Heart left ventricle (tissue), 16 donors: ENCODE measurements around the gene GATAD2A. TPM values are rescaled to one million over a fixed set of nuclear protein-coding genes. Genes with fewer than 3 reads are reported as not detected.

Source experiments
- ATAC-seq, 4 donors: fragments of 200-7000 bp; cut with Tn5 transposase; one replicate each; pipeline ENCODE4 v1.9.1; 2020 to 2022; ENCODE audit warnings: moderate library complexity in 4 of 4, mild to moderate bottlenecking in 3 of 4, moderate number of reproducible peaks in 1 of 4
- DNase-seq, 5 donors: peaks; one replicate each; pipeline ENCODE4 v3.0.0-alpha.2; 2020
- H3K27ac ChIP-seq, 12 donors: fragments of 200-600 bp; sonication (generic) in 4 of 12; one replicate each; pipeline versions ENCODE4 v1.5.0 to v1.8.0; 2016 to 2022; ENCODE audit warnings: mild to moderate bottlenecking in 2 of 12
- H3K27me3 ChIP-seq, 9 donors: fragments of 200-600 bp; sonication (generic) in 2 of 9; one replicate each; pipeline versions ENCODE4 v1.5.1 to v1.8.0; 2016 to 2022; ENCODE audit warnings: mild to moderate bottlenecking in 3 of 9
- H3K36me3 ChIP-seq, 9 donors: fragments of 200-600 bp; sonication (generic) in 2 of 9; one replicate each; pipeline versions ENCODE4 v1.5.0 to v1.8.0; 2018 to 2022; ENCODE audit warnings: mild to moderate bottlenecking in 2 of 9
- H3K4me1 ChIP-seq, 12 donors: fragments of 200-600 bp; sonication (generic) in 4 of 12; one replicate each; pipeline versions ENCODE4 v1.5.0 to v1.8.0; 2016 to 2022; ENCODE audit warnings: mild to moderate bottlenecking in 3 of 12
- H3K4me3 ChIP-seq, 12 donors: fragments of 200-600 bp; sonication (generic) in 4 of 12; one replicate each; pipeline versions ENCODE4 v1.5.0 to v1.8.0; 2017 to 2022; ENCODE audit warnings: mild to moderate bottlenecking in 9 of 12, moderate library complexity in 4 of 12
- H3K9me3 ChIP-seq, 12 donors: fragments of 200-600 bp; sonication (generic) in 4 of 12; one replicate each; pipeline versions ENCODE4 v1.5.0 to v1.8.0; 2016 to 2022; ENCODE audit warnings: mild to moderate bottlenecking in 1 of 12
- POLR2A ChIP-seq, 2 donors: fragments of 450-650 bp; IDR thresholded peaks; one replicate each; pipeline ENCODE4 v1.6.1; 2017; ENCODE audit warnings: antibody characterized with exemption in 2 of 2, mild to moderate bottlenecking in 2 of 2, moderate library complexity in 2 of 2
- WGBS, 4 donors: extraction: QIAGEN DNeasy Blood & Tissue Kit in 2 of 4; methylation state at CpG; one replicate each; pipeline versions ENCODE4 v1.1.5 to v1.1.7; 2013 to 2018; 5-methylcytosine and 5-hydroxymethylcytosine counted together
- intact Hi-C, 10 donors: fragments of 100-400 bp; cut with DNase I; formaldehyde crosslinking; loops; one replicate each; pipeline versions ENCODE4 v1.11.1 to v1.14.2; 2022
- polyA plus RNA-seq, 2 donors: library from polyadenylated mRNA; stranded (reverse); fragments of 200-250 nt; gene quantifications; one replicate each; pipeline ENCODE4 v1.2.3, GENCODE V29; 2013
- total RNA-seq, 9 donors: library from RNA; depleted of rRNA in 2 of 9; stranded (reverse); fragments of >200 nt in 2 of 9; fragmentation: NEBNext Ultra II Directional in 3 of 9; extraction: Animal tissue kit (Norgen Biotek cat#: 25700) in 3 of 9; gene quantifications; one replicate each; pipeline versions ENCODE4 v1.1.0 to v1.2.4, GENCODE V29; 2016 to 2023
- TF ChIP-seq, protein P1 (sequence below), 12 donors: fragments of 200-600 bp; sonication (generic) in 4 of 12; IDR thresholded peaks; one replicate each; pipeline versions ENCODE4 v1.5.0 to v1.8.0; 2018 to 2022; ENCODE audit warnings: antibody characterized with exemption in 12 of 12, mild to moderate bottlenecking in 5 of 12
- donor health status: ischemic (EF 13 %, LVEDD 7.1; RV severe dilation, severe dysfunction).
- donor health status: healthy with polysubstance abuse.
- donor health status: DM: no; HTN: yes; CAD: no.
- donor health status: DM: no; HTN: no; CAD: no.
- donor health status: ischemic (EF 25% LVEDD 6.9; RV normal size, moderate dysfunction).
- donor health status: ischemic (EF 25% LVEDD 5.7; RV mildly dilated, moderate dysfunction).
- donor health status: healthy.
- donor health status: DM: yes; HTN: yes; CAD: no.
- donor health status: ischemic (EF 35%, LVEDD 5.7; RV mildly dilated, moderate dysfunction).
- donor health status: nonischemic (EF 11% LVEDD 7.7; RV severe dilation, severe dysfunction).
- donor health status: DM: yes; HTN: yes; CAD: no.
- donor health status: PGD.
- donor health status: ischemic (EF 29% LVEDD 5.4; RV normal size, mild dysfunction).
- donor health status: nonischemic (EF 23%, LVEDD 6.1; RV moderate dilation, normal function).

Gene GATAD2A
- total and polyA plus RNA-seq, 11 donors = 7.5 to 49.5 (median 30.5) TPM

DNA sequence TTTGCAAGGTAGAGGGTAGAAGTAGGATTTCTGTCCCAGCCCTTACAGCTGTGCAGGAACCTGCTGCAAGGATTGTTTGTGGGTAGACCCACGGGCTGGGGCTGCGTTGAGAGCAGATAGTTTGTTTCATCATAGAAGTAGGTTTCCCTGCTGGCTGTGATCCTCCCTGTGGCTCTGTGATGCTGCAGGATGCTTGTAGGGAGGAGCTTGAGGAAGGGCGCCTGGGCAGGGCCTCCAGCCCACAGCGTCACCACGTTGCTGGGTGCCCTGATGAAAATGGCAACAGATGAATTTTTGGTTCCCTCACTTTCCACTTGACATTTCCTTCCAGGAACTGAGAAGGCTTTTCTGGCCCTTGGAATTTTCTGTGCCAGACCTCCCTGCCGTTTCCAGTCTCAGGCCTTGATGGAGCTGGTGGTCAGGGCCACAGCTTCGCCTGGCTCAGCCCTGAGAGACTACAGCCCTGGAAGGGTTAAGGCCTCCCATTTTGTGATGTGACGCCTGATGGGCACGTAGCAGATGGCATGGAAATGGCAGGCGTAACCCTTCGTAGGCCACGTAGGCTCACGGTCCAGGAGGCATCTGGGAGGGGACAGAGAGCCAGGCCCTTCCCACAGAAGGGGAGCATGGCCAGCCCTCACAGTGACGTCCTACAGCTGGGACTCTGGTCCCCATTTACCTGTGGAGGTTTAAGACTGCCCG, 42.2 kb downstream of the GATAD2A start:
- H3K4me1 ChIP-seq = peaks cover 0 to 86% (median 48%) of the 10 kb centered on the region in 12 donors
- H3K27ac ChIP-seq = peak overlapping the region in 2 of 12 donors; percentile 15 to 19
- intact Hi-C loops = loop anchor here in 1 of 10 donors (5.0 kb wide), 1 partner anchor 40 kb away; the partner anchor contains the start of gene GATAD2A
- TF ChIP-seq, protein P1, sequence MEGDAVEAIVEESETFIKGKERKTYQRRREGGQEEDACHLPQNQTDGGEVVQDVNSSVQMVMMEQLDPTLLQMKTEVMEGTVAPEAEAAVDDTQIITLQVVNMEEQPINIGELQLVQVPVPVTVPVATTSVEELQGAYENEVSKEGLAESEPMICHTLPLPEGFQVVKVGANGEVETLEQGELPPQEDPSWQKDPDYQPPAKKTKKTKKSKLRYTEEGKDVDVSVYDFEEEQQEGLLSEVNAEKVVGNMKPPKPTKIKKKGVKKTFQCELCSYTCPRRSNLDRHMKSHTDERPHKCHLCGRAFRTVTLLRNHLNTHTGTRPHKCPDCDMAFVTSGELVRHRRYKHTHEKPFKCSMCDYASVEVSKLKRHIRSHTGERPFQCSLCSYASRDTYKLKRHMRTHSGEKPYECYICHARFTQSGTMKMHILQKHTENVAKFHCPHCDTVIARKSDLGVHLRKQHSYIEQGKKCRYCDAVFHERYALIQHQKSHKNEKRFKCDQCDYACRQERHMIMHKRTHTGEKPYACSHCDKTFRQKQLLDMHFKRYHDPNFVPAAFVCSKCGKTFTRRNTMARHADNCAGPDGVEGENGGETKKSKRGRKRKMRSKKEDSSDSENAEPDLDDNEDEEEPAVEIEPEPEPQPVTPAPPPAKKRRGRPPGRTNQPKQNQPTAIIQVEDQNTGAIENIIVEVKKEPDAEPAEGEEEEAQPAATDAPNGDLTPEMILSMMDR (IDR thresholded peaks at IDR 0.05) = no peak
- no peak for TF ChIP-seq POLR2A (IDR thresholded peaks at IDR 0.05)
- H3K4me3 ChIP-seq = no peak overlapping the region
- ATAC-seq (no peak), DNase-seq (no peak)
- WGBS, 4 donors = 57 to 69% (median 67%) methylated on average over 13 to 15 of the region's 15 CpGs
- no peaks in the 10 kb centered on the region for H3K9me3 ChIP-seq
- H3K36me3 ChIP-seq = no peaks in the 10 kb centered on the region
- no peaks in the 10 kb centered on the region for H3K27me3 ChIP-seq

DNA sequence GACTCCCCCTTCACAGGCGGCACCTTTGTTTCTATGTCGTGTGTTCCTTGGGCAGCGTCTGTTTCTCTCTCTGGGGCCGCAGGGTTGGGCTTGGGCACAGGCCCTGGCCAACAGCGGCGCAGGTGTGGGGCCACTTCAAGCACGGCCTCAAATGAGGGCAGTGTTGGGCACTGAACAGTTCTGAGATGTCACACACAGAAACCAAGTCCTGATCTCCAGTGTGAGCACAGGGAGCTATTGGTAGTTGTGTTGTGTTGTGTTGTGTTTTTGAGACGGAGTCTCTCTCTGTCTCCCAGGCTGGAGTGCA, 42.7 kb downstream of the GATAD2A start:
- H3K4me1 ChIP-seq = peaks cover 0 to 88% (median 48%) of the 10 kb centered on the region in 12 donors
- TF ChIP-seq, protein P1 (IDR thresholded peaks at IDR 0.05) = no peak
- no peak for TF ChIP-seq POLR2A (IDR thresholded peaks at IDR 0.05)
- 66 to 76% (median 71%) methylated on average over 5 to 8 of the region's 8 CpGs for WGBS, 4 donors
- no peaks in the 10 kb centered on the region for H3K36me3 ChIP-seq
- peak in 1 of 5 donors; percentile 51 for DNase-seq
- H3K27ac ChIP-seq = peak overlapping the region in 2 of 12 donors; percentile 15 to 19
- no peak overlapping the region for H3K4me3 ChIP-seq
- no peaks in the 10 kb centered on the region for H3K9me3 ChIP-seq
- ATAC-seq = peak; percentile 43 to 81 (median 72)
- no peaks in the 10 kb centered on the region for H3K27me3 ChIP-seq
- intact Hi-C loops = loop anchor here in 1 of 10 donors (5.0 kb wide), 1 partner anchor 41 kb away; the partner anchor contains the start of gene GATAD2A

DNA sequence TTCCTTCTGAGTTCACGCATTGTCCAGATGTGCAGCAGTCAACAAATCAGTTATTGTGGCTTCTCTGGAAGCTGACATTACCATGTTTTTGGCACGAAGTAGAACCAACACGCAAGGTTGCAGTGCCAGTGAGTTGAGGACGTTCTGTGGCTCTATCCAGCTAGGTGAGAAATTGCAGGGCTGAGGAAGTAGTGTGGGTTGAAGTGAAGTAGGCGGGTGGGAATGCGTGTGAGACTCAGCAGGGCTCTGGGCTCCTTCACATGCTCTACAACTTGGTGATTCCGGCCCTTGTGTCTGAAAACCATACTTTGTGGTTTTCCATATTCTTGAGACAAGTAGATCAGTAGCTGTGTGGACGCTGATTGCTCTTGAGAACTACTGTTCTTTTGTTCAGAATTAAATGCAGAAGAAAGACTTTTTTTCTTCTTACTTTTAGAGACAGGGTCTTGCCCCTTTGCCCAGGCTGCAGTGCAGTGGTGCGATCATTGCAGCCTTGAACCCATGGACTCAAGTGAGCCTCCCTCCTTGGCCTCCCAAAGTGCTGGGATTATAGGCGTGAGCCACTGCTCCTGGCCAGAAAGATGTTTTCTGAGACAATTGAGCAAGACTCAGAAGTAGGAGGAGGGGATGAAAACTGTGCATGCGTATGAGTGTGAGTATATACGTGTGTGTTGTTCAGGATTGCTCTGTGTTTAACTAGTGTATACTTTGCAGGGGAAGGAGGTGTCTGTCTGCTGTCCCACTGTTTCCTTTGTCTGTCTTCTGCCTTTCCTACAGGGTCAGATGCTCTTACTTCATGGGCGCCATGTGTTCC, 46.2 kb downstream of the GATAD2A start:
- peak overlapping the region in 1 of 12 donors; percentile 8 for H3K4me3 ChIP-seq
- peak in 1 of 5 donors; percentile 6 for DNase-seq
- no peaks in the 10 kb centered on the region for H3K27me3 ChIP-seq
- H3K36me3 ChIP-seq = no peaks in the 10 kb centered on the region
- TF ChIP-seq, protein P1 (IDR thresholded peaks at IDR 0.05) = no peak
- TF ChIP-seq POLR2A (IDR thresholded peaks at IDR 0.05) = no peak
- ATAC-seq = no peak
- intact Hi-C loops = no loop called here
- no peaks in the 10 kb centered on the region for H3K9me3 ChIP-seq
- H3K27ac ChIP-seq = peak overlapping the region in 1 of 12 donors; percentile 75
- WGBS, 4 donors = 71 to 74% (median 73%) methylated on average over 13 of the region's 13 CpGs
- peaks cover 0 to 60% (median 40%) of the 10 kb centered on the region in 12 donors for H3K4me1 ChIP-seq
